Lung (tissue), 12 donors: Measurements from ENCODE around the gene NFIB. TPM values are rescaled to one million over a fixed set of nuclear protein-coding genes. Genes with fewer than 3 reads are reported as not detected.

Experiments
- ATAC-seq: fragments of 200-7000 bp; cut with Tn5 transposase; one replicate; pipeline ENCODE4 v1.9.1; 2020; ENCODE audit warnings: moderate number of reproducible peaks; ENCODE audit not compliant: insufficient read depth, low FRiP score
- DNase-seq, 3 donors: peaks; one replicate each; pipeline ENCODE4 v3.0.0-alpha.2; 2013 to 2017
- H3K27ac ChIP-seq, 2 donors: one replicate each; pipeline ENCODE4 v1.5.1; 2013; ENCODE audit warnings: mild to moderate bottlenecking in 2 of 2, moderate library complexity in 2 of 2, control low read depth in 1 of 2, inconsistent platforms in 1 of 2, low read depth in 1 of 2, low read length in 1 of 2
- H3K27me3 ChIP-seq, 3 donors: one replicate each; pipeline ENCODE4 v1.5.1; 2013; ENCODE audit warnings: low read length in 2 of 3; ENCODE audit not compliant: control insufficient read depth in 3 of 3, insufficient read depth in 3 of 3
- H3K36me3 ChIP-seq, 4 donors: one replicate each; pipeline ENCODE4 v1.5.1; 2013; ENCODE audit warnings: low read length in 4 of 4, mild to moderate bottlenecking in 1 of 4, moderate library complexity in 1 of 4; ENCODE audit not compliant: control insufficient read depth in 4 of 4, insufficient read depth in 4 of 4
- H3K4me1 ChIP-seq, 5 donors: one replicate each; pipeline ENCODE4 v1.5.1; 2013; ENCODE audit warnings: low read length in 5 of 5, mild to moderate bottlenecking in 2 of 5, moderate library complexity in 1 of 5; ENCODE audit not compliant: control insufficient read depth in 5 of 5, insufficient read depth in 5 of 5
- H3K4me3 ChIP-seq: one replicate; pipeline ENCODE4 v1.5.1; 2013; ENCODE audit warnings: mild to moderate bottlenecking, control low read depth, moderate library complexity
- H3K9ac ChIP-seq, 2 donors: one replicate each; pipeline ENCODE4 v1.5.1; 2013; ENCODE audit warnings: low read length in 2 of 2, control low read depth in 1 of 2; ENCODE audit not compliant: insufficient read depth in 1 of 2
- H3K9me3 ChIP-seq, 4 donors: one replicate each; pipeline ENCODE4 v1.5.1; 2013; ENCODE audit warnings: low read length in 3 of 4, mild to moderate bottlenecking in 1 of 4, moderate library complexity in 1 of 4; ENCODE audit not compliant: control insufficient read depth in 4 of 4, insufficient read depth in 3 of 4
- CTCF ChIP-seq: IDR thresholded peaks from 2 replicates; pipeline ENCODE4 v1.5.1; 2012; ENCODE audit warnings: mild to moderate bottlenecking; ENCODE audit errors: control extremely low read depth, extremely low read depth
- WGBS, 2 donors: extraction: QIAGEN DNeasy Blood & Tissue Kit; methylation state at CpG; one replicate each; pipeline ENCODE4 v1.1.7; 2013; 5-methylcytosine and 5-hydroxymethylcytosine counted together
- polyA plus RNA-seq, 2 donors: library from polyadenylated mRNA; stranded (reverse); fragments of 200-250 nt; gene quantifications; one replicate each; pipeline ENCODE4 v1.2.1, GENCODE V29; 2013
- total RNA-seq, 2 donors: library from RNA; depleted of rRNA in 1 of 2; stranded (reverse); fragments of >200 nt in 1 of 2; gene quantifications; one replicate each; pipeline ENCODE4 v1.2.1, GENCODE V29; 2014 to 2021
- donor health status: control.
- donor health status: control.
- donor health status: Bipolar disorder and iron deficiency.
- donor health status: healthy.
- donor health status: DM: yes; HTN: yes; CAD: no.

Gene NFIB
- total and polyA plus RNA-seq, 4 donors: 7.3 to 189 (median 51.0) TPM

GRCh38 chr9:14209399-14210345 is 104.3 kb downstream of the NFIB start:
- no peak for TF ChIP-seq CTCF
- 53 to 72% methylated on average over 8 of the region's 8 CpGs for WGBS, 2 donors

DNA sequence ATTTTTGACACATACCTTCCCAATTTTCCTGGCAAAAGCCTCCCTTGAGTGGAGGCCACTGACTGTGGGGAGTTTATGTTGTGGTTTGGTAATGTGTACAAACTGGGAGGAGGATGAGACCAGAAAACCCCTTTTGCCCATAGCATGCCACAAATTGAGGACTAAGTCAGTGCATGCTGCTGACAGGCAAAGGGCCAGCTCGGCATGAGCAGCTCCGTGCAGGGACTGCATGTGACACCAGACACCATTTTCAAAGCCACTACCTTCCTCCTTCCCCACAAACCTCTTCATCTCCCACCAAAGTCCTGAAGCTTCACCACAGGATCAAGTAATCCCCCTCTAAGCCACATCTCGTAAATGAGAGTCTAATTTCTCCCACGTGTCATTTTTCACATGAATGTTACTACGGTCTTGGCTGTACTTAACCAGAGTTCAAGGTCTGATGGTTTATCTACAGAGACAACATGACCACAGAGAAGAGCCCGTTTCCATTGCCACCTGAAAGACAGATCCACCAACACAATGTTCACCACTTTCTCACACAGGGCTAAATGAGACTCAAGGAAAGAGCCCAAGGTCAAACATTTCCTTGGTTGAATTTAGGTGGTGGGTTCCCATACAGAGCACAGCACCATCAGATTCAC is 106.5 kb downstream of the NFIB start:
- peaks cover 0 to 6% (median 0%) of the 10 kb centered on the region in 4 donors for H3K36me3 ChIP-seq
- no peaks in the 10 kb centered on the region for H3K27me3 ChIP-seq
- H3K9me3 ChIP-seq: no peaks in the 10 kb centered on the region
- no peak overlapping the region for H3K9ac ChIP-seq
- WGBS, 2 donors: 83 to 85% methylated on average over 6 of the region's 6 CpGs
- no peak for DNase-seq
- ATAC-seq: no peak
- H3K27ac ChIP-seq: no peak overlapping the region
- no peak for TF ChIP-seq CTCF
- H3K4me3 ChIP-seq: no peak overlapping the region
- peaks cover 1 to 85% (median 30%) of the 10 kb centered on the region in 5 donors for H3K4me1 ChIP-seq

More at GRCh38 chr9:14209399-14210345, 104.3 kb downstream of the NFIB start:
- H3K4me3 ChIP-seq: no peak overlapping the region
- no peak overlapping the region for H3K27ac ChIP-seq
- ATAC-seq: no peak
- H3K36me3 ChIP-seq: peaks cover 0 to 6% (median 0%) of the 10 kb centered on the region in 4 donors
- peak; percentile 37 to 86 (median 70) for DNase-seq
- peak overlapping the region in 1 of 2 donors; percentile 57 for H3K9ac ChIP-seq
- H3K9me3 ChIP-seq: no peaks in the 10 kb centered on the region
- H3K27me3 ChIP-seq: no peaks in the 10 kb centered on the region
- H3K4me1 ChIP-seq: peaks cover 6 to 76% (median 25%) of the 10 kb centered on the region in 5 donors

- H3K27me3 ChIP-seq: no peaks in the 10 kb centered on the region
- no peak for TF ChIP-seq CTCF
- ATAC-seq: no peak
- no peak for DNase-seq
- H3K9ac ChIP-seq: peak overlapping the region in 1 of 2 donors; percentile 57
- 84 to 94% methylated on average over 1 of the region's 1 CpG for WGBS, 2 donors
- peaks cover 1 to 87% (median 31%) of the 10 kb centered on the region in 5 donors for H3K4me1 ChIP-seq
- peak overlapping the region in 1 of 2 donors; percentile 57 for H3K27ac ChIP-seq
- peaks cover 0 to 10% (median 0%) of the 10 kb centered on the region in 4 donors for H3K36me3 ChIP-seq
- H3K9me3 ChIP-seq: no peaks in the 10 kb centered on the region
- H3K4me3 ChIP-seq: no peak overlapping the region
Measured at GRCh38 chr9:14205463-14205862, 108.5 kb downstream of the NFIB start.
